ENCODE measurements around the gene PRRT2. TPM values are rescaled to one million over a fixed set of nuclear protein-coding genes. Genes with fewer than 3 reads are reported as not detected.

The PRRT2 gene
- total and polyA plus RNA-seq, 12 donors, result 0.62 to 6.3 (median 1.1) TPM

DNA sequence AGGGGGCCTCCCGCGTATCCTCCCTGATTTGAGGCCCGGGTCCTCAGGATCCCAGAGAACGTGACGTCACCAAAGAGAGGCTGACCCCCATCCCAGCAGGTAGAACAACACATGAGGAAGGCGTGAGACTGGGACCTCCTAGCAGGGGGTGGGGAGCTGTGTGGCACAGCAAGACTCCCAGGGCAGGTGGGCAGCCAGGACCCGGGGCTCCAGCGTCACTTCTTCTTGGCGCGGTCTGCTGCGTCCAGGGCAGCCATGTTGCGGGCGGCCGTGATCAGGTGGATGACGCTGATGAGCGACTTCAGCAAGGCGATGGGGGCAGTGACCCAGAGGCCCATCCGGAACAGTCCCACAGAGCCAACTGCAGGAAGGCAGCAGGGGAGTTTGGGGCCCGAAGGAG lies 47.0 kb downstream of the PRRT2 start:
- intact Hi-C loops (cut with DNase I), result loop anchor here in 1 of 10 donors (5.0 kb wide), 1 partner anchor 148 kb away; no protein-coding TSS in a partner anchor
- DNase-seq (no peak), ATAC-seq (no peak)
- 93 to 94% methylated on average over 19 of the region's 19 CpGs for WGBS, 2 donors
- Histone ChIP-seq H3K27me3 (no peaks in the 10 kb centered on the region), H3K27ac (no peak overlapping the region), H3K4me1 (peaks cover 8 to 25% (median 19%) of the 10 kb centered on the region in 9 donors), H3K36me3 (peaks cover 0 to 39% (median 26%) of the 10 kb centered on the region in 9 donors), H3K4me3 (no peak overlapping the region), H3K9me3 (no peaks in the 10 kb centered on the region)
- TF ChIP-seq, protein P1, sequence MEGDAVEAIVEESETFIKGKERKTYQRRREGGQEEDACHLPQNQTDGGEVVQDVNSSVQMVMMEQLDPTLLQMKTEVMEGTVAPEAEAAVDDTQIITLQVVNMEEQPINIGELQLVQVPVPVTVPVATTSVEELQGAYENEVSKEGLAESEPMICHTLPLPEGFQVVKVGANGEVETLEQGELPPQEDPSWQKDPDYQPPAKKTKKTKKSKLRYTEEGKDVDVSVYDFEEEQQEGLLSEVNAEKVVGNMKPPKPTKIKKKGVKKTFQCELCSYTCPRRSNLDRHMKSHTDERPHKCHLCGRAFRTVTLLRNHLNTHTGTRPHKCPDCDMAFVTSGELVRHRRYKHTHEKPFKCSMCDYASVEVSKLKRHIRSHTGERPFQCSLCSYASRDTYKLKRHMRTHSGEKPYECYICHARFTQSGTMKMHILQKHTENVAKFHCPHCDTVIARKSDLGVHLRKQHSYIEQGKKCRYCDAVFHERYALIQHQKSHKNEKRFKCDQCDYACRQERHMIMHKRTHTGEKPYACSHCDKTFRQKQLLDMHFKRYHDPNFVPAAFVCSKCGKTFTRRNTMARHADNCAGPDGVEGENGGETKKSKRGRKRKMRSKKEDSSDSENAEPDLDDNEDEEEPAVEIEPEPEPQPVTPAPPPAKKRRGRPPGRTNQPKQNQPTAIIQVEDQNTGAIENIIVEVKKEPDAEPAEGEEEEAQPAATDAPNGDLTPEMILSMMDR (IDR thresholded peaks at IDR 0.05), result no peak

DNA sequence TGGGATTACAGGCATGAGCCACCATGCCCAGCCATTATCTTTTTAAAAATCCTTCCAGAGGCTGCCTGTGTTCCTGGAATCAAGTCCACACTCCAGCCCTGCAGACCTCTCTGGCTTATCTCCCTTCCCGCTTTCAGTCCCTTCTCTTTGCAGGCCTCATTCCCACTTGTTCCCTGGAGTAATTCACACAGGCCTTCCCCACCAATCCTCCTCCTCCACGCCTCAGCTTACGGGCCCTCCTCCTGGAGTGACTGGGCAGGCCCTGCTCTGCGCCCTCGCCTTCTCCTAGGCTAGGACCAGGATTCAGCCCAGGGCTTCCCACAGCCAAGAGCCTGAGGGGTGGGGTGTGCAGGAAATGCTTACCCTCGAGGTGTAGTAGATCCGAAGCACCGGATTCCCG lies 48.2 kb downstream of the PRRT2 start:
- Histone ChIP-seq H3K4me3 (peak overlapping the region in 1 of 10 donors; percentile 88), H3K36me3 (peaks cover 0 to 39% (median 26%) of the 10 kb centered on the region in 9 donors), H3K27me3 (no peaks in the 10 kb centered on the region), H3K9me3 (no peaks in the 10 kb centered on the region), H3K27ac (peak overlapping the region in 1 of 10 donors; percentile 27), H3K4me1 (peaks cover 8 to 25% (median 19%) of the 10 kb centered on the region in 9 donors)
- DNase-seq (peak in 1 of 2 donors; percentile 48), ATAC-seq (peak in 2 of 8 donors; percentile 8 to 10)
- TF ChIP-seq, protein P1 (IDR thresholded peaks at IDR 0.05), result no peak
- intact Hi-C loops (cut with DNase I), result loop anchor here in 6 of 10 donors (5.0 to 10.0 kb wide), 7 partner anchors 38 to 162 kb away; partner anchors contain the start of genes PAGR1 (in 4 of the 6), C16orf92 (in 1 of the 6), HIRIP3 (in 1 of the 6) and INO80E (in 1 of the 6)
- WGBS, 2 donors, result 73 to 75% methylated on average over 9 of the region's 9 CpGs

DNA sequence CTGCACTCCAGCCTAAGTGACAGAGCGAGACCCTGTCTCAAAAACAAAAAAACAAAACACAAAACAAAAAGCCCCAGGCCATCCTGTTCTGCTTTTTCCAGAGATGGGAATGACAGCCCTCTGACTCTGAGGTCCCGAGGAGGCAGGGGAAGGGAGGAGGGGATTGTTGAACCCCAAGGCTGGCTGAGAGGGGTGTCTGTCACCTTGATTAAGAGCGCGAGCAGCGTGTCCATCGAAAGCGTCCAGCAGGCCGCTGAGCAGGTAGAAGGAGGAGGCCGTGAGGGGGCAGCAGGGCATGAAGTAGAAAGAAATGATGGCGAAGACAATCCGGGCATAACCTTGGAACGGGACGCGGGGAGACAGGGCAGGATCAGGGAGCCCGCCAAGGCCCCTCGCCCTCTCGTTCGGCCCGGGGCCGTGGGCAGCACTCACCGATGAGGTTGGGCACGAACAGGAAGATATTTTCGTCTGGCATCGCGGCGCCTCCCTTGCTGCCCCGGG lies 50.4 kb downstream of the PRRT2 start:
- Histone ChIP-seq H3K4me1 (peaks cover 8 to 25% (median 19%) of the 10 kb centered on the region in 9 donors), H3K4me3 (peak overlapping the region; percentile 65 to 99 (median 91)), H3K36me3 (peaks cover 0 to 39% (median 26%) of the 10 kb centered on the region in 9 donors), H3K27me3 (no peaks in the 10 kb centered on the region), H3K27ac (peak overlapping the region; percentile 85 to 98 (median 94)), H3K9me3 (no peaks in the 10 kb centered on the region)
- no peak for DNase-seq
- WGBS, 2 donors, result 2% methylated on average over 27 of the region's 27 CpGs
- ATAC-seq, result peak in 5 of 8 donors; percentile 2 to 21 (median 3)
- TF ChIP-seq, protein P1 (IDR thresholded peaks at IDR 0.05), result peak in 3 of 9 donors; percentile 10 to 22 (median 20)
- intact Hi-C loops (cut with DNase I), result loop anchor here in 6 of 10 donors (5.0 to 10.0 kb wide), 7 partner anchors 40 to 160 kb away; partner anchors contain the start of genes PAGR1 (in 4 of the 6), C16orf92 (in 1 of the 6), HIRIP3 (in 1 of the 6) and INO80E (in 1 of the 6)

DNA sequence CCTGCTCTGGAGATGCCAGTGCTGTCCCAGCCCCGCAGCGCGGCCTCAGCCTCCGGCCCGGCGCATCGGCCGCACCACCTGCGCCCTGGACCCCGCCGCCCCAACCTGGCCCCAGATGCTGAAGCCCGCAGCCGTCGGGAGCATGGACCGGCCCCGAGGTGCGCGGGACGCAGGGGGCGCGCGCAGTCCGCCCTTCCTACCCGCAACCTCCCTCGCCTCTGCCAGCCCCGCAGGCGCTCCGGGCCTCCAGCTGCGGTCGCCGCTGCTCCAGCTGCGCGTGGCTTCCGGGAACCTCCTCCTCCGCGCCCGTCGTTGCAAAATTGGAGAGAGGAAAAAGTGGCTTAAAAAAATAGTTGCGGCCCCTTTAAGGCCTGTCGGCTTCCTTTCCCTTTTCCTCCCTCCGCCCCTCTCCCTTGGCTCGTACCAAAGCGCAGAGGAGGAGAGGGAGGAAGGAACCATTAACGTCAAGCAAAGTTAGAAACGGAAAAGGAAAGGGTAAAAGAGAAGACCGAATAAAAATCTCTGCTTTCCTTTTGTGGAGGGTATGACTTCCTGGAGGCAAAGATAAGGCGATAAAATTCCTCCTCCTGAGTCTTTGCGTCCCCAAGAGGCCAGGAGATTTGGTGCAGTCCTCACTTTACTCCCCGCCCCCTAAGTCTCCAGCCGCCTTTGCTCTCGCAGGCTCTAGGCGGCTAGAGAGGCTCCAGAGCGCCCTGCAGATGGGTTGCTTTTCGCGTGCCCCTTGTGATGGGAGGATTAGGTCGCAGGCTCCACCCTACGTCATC lies 51.1 kb downstream of the PRRT2 start, which contains the start of gene CDIPT:
Gene CDIPT, minus strand, starts transcription at position 343 of the 785 bp plus-strand sequence. CDS start 369 bp downstream, outside the sequence.
- H3K27ac ChIP-seq, result peak within 1 kb of the TSS; percentile 85 to 98 (median 94)
- WGBS, 2 donors, result 0 to 1% methylated on average over 57 of the region's 57 CpGs
- H3K36me3 ChIP-seq, result peaks cover 0 to 34% (median 26%) of the 10 kb centered on the region in 9 donors
- H3K4me1 ChIP-seq, result peaks cover 8 to 25% (median 19%) of the 10 kb centered on the region in 9 donors
- peak; percentile 97 to 99 (median 98) for ATAC-seq
- H3K9me3 ChIP-seq, result no peaks in the 10 kb centered on the region
- peak within 1 kb of the TSS; percentile 65 to 99 (median 91) for H3K4me3 ChIP-seq
- peak; percentile 91 to 96 for DNase-seq
- intact Hi-C loops (cut with DNase I), result loop anchor here in 7 of 10 donors (1.0 to 10.0 kb wide), 8 partner anchors 41 to 159 kb away; partner anchors contain the start of genes PAGR1 (in 5 of the 7), C16orf92 (in 1 of the 7), HIRIP3 (in 1 of the 7) and INO80E (in 1 of the 7)
- TF ChIP-seq, protein P1 (IDR thresholded peaks at IDR 0.05), result peak; percentile 17 to 76 (median 52)
- H3K27me3 ChIP-seq, result no peaks in the 10 kb centered on the region
